GM12878 (cell line): ENCODE data around the gene RPEL1.
"Not testable (repeated sequence)": the region's sequence is repeated elsewhere in the genome, so short reads cannot be mapped to it uniquely, and the experiment has no call there.

Experiments
- BCL3 ChIP-seq: IDR thresholded peaks from 2 replicates; pipeline ENCODE4 v1.6.1; 2011; ENCODE audit warnings: borderline replicate concordance, low read depth, mild to moderate bottlenecking, moderate library complexity, low read length; ENCODE audit not compliant: insufficient read depth, poor library complexity, severe bottlenecking
- CTCF ChIP-seq, 3 experiments: IDR thresholded peaks in 2 of 3; conservative IDR thresholded peaks in 1 of 3; 2 replicates each; pipeline ENCODE4 v1.5.1; 2011; ENCODE audit warnings: low read depth in 3 of 3, low read length in 3 of 3, mild to moderate bottlenecking in 3 of 3, control low read depth in 2 of 3, moderate library complexity in 2 of 3, inconsistent platforms in 1 of 3, mixed read lengths in 1 of 3; ENCODE audit not compliant: control insufficient read depth in 2 of 3, insufficient read depth in 1 of 3; ENCODE audit errors: extremely low read depth in 1 of 3
- ESRRA ChIP-seq: IDR thresholded peaks from 2 replicates; pipeline ENCODE4 v1.6.1; 2012; ENCODE audit warnings: mild to moderate bottlenecking, low read length, improper control_type of control experiment
- RCOR1 ChIP-seq: conservative IDR thresholded peaks from 2 replicates; pipeline ENCODE4 v1.6.1; 2012; ENCODE audit warnings: low read depth, low read length, improper control_type of control experiment
- REST ChIP-seq: IDR thresholded peaks from 2 replicates; pipeline ENCODE4 v1.6.1; 2012; ENCODE audit warnings: mild to moderate bottlenecking, low read depth, low read length
- SIX5 ChIP-seq: IDR thresholded peaks from 2 replicates; pipeline ENCODE4 v1.6.1; 2011; ENCODE audit warnings: mild to moderate bottlenecking, low read depth, low read length, moderate library complexity; ENCODE audit not compliant: severe bottlenecking
- STAT3 ChIP-seq: IDR thresholded peaks from 2 replicates; pipeline ENCODE4 v1.6.1; 2011; ENCODE audit warnings: low read depth, low read length, improper control_type of control experiment

- TF ChIP-seq ESRRA; SIX5; RCOR1; REST; BCL3; STAT3; CTCF (IDR thresholded peaks at IDR 0.05 in 2 of 3, conservative IDR thresholded peaks at IDR 0.05 in 1 of 3; ENCODE audit: control insufficient read depth in 2 of 3, extremely low read depth in 1 of 3, insufficient read depth in 1 of 3, low read depth in 3 of 3, low read length in 3 of 3): not testable (repeated sequence)
Observed at GRCh38 chr10:103224721-103225120, 21.0 kb upstream of the RPEL1 start.
